DOHH2 (cell line): ENCODE data around the gene AKAP17A.

Experiments
- H3F3A ChIP-seq: fragments of 200-600 bp; sonication (generic), shearing (Covaris generic); 2 replicates; pipeline ENCODE4 v1.6.0; 2016; ENCODE audit warnings: antibody characterized with exemption, mild to moderate bottlenecking; ENCODE audit not compliant: control insufficient read depth, insufficient read depth
- H3K27ac ChIP-seq: fragments of 200-600 bp; sonication (generic); 2 replicates; pipeline ENCODE4 v1.5.1; 2014; ENCODE audit warnings: low read depth, mild to moderate bottlenecking, low read length, moderate library complexity
- H3K27me3 ChIP-seq: fragments of 200-600 bp; sonication (generic); 2 replicates; pipeline ENCODE4 v1.6.1; 2014; ENCODE audit warnings: mild to moderate bottlenecking, low read length, mixed read lengths; ENCODE audit not compliant: control insufficient read depth
- H3K36me3 ChIP-seq: fragments of 200-600 bp; sonication (generic); 2 replicates; pipeline ENCODE4 v1.6.1; 2014; ENCODE audit warnings: mild to moderate bottlenecking, low read length, moderate library complexity, mixed read lengths; ENCODE audit not compliant: control insufficient read depth
- H3K4me1 ChIP-seq: fragments of 200-600 bp; sonication (generic); 2 replicates; pipeline ENCODE4 v1.6.1; 2014; ENCODE audit warnings: mild to moderate bottlenecking, low read length, mixed read lengths; ENCODE audit not compliant: control insufficient read depth
- H3K4me2 ChIP-seq: fragments of 200-600 bp; sonication (generic); 2 replicates; pipeline ENCODE4 v1.6.0; 2014; ENCODE audit warnings: mild to moderate bottlenecking, low read length, moderate library complexity
- H3K4me3 ChIP-seq: fragments of 200-600 bp; sonication (generic); 2 replicates; pipeline ENCODE4 v1.5.1; 2014; ENCODE audit warnings: mild to moderate bottlenecking, low read length, mixed read lengths
- H3K79me2 ChIP-seq: fragments of 200-600 bp; sonication (generic); 2 replicates; pipeline ENCODE4 v1.6.1; 2014; ENCODE audit warnings: mild to moderate bottlenecking, low read length, mixed read lengths; ENCODE audit not compliant: control insufficient read depth
- H3K9me2 ChIP-seq: fragments of 200-600 bp; sonication (generic); replicated peaks from 2 replicates; pipeline ENCODE4 v1.6.1; 2014; ENCODE audit warnings: mild to moderate bottlenecking, low read length, mixed read lengths; ENCODE audit not compliant: control insufficient read depth
- H3K9me3 ChIP-seq: fragments of 200-600 bp; sonication (generic); 2 replicates; pipeline ENCODE4 v1.6.1; 2014; ENCODE audit warnings: antibody characterized with exemption, low read length, mixed read lengths; ENCODE audit not compliant: control insufficient read depth, insufficient read depth
- H4K20me1 ChIP-seq: fragments of 200-600 bp; sonication (generic); 2 replicates; pipeline ENCODE4 v1.6.0; 2014; ENCODE audit warnings: low read depth, mild to moderate bottlenecking, antibody characterized with exemption, low read length, moderate library complexity; ENCODE audit not compliant: control insufficient read depth, insufficient read depth
- CTCF ChIP-seq: fragments of 200-600 bp; sonication (generic); IDR thresholded peaks from one replicate; pipeline ENCODE4 v1.5.1; 2014; ENCODE audit warnings: antibody characterized with exemption, mild to moderate bottlenecking, low read depth, low read length; ENCODE audit not compliant: poor library complexity, severe bottlenecking
- EZH2phosphoT487 ChIP-seq: fragments of 200-600 bp; sonication (generic); IDR thresholded peaks from 2 replicates; pipeline ENCODE4 v1.6.1; 2017; ENCODE audit warnings: borderline replicate concordance, mild to moderate bottlenecking, antibody characterized with exemption, low read length, moderate library complexity, mixed read lengths

The AKAP17A gene

DNA sequence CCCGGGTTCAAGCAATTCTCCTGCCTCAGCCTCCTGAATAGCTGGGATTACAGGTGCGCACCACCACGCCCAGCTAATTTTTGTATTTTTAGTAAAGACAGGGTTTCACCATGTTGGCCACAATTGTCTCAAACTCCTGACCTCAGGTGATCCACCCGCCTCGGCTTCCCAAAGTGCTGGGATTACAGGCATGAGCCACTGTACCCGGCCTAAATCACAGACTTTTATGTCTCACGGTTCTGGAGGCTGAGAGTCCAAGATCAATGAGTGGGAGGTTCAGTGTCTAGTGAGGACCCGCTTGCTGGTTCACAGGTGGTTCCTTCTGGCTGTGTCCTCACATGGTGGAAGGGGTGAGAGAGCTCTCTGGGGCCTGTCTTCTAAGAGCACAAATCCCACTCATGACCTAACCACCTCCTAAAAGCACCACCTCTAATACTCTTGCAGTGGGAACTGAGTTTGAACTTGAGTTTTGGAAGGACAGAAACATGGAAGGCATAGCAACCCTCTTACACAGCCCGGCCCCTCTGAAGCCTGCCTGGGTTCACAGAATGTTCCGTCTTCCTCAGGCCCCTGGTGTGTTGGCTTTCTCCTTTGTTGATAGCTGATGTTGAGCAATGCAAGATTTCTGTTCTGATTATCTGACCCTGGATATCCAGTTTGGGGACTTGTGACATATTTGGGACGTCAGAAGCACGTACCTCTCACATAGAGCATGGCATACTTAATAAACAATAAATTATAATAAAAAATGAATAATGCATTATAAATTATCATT is 1.9 kb upstream of the AKAP17A start:
- Histone ChIP-seq H3K27ac (peak overlapping the region; percentile 82), H3K27me3 (no peaks in the 10 kb centered on the region), H3K9me2 (no peaks in the 10 kb centered on the region), H3K36me3 (peaks cover 25% of the 10 kb centered on the region), H3K79me2 (peaks cover 30% of the 10 kb centered on the region), H3K9me3 (no peaks in the 10 kb centered on the region), H3F3A (peaks cover 33% of the 10 kb centered on the region), H3K4me2 (peak overlapping the region; percentile 11; the same call in 1 of the 2 replicates), H4K20me1 (peaks cover 9% of the 10 kb centered on the region; the same call in 1 of the 2 replicates), H3K4me1 (peaks cover 47% of the 10 kb centered on the region), H3K4me3 (no peak overlapping the region)
- TF ChIP-seq EZH2phosphoT487 (no peak), CTCF (no peak)

DNA sequence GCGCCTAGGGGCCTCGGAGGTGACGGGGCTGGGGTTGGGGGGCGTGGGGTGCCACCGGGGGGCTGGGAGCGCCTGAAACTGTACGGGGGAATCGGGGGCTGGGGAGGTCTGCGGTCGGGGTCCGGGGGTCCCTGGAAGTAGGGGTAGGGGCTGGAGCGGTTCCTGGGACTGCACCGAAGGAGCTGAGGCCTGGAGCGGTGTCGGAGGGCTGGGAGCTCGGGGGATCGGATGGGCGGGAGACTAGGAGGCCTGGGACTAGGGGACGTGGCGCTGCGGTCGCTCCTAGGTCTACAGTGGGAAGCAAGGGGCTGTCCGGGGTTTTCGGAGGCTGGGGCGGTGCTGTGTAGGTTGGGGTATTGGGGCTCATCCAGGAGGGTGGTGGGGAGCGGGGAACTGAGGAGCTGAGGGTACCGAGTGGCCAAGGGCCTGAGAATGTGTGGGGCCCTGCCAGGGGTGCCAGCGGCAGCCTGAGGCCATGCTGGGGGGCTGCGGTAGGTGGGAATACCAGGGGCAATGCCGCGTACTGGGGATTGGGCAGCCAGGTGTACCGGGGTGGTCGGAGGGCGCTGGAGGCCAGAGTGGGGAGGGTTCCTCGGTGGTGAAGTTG is 562 bp downstream of the AKAP17A start:
- peaks cover 22% of the 10 kb centered on the region for H3F3A ChIP-seq
- H3K27ac ChIP-seq = peak overlapping the region; percentile 46
- peaks cover 51% of the 10 kb centered on the region for H3K79me2 ChIP-seq

DNA sequence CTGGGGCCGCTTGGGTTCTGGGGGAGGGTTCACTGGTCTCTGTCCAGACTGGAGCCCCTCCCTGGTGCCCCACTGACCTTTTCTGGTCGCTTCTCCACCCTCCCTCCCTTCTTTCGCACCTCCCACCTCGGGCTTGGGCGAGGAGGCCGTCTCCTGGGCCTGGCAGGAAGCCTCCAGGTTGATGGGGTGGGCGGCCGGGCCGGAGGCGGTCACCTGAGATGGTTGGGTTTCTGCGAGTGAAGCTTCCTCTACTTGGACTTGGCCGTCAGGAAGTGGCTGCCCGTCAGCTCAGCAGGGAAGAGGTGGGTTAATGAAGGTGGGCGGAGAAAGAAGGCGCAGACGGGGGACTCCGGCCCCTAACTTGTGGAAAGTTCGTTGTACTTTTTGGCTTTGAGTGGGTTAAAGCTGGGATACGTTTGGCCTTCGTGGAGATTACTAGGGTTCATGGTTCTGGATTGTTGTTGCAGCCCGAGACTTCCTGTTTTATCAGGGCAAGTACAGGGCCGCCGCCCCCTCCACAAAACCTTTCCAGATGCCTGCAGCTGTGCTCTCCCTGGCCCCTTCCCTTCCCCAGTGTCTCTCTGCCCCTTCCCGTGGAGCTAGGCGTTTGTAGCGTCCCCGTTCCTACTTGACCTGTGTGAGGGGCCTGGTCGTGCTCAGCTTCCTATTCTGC is 1.2 kb downstream of the AKAP17A start:
- Histone ChIP-seq H3K9me3 (no peaks in the 10 kb centered on the region), H3K36me3 (peaks cover 52% of the 10 kb centered on the region), H3K79me2 (peaks cover 58% of the 10 kb centered on the region)

More for the DNA sequence above, 562 bp downstream of the AKAP17A start:
- no peak for TF ChIP-seq CTCF
- peak overlapping the region; percentile 95 for H3K4me3 ChIP-seq
- no peaks in the 10 kb centered on the region for H3K27me3 ChIP-seq
- peaks cover 29% of the 10 kb centered on the region for H3K4me1 ChIP-seq
- H3K4me2 ChIP-seq = peak overlapping the region; percentile 94
- no peaks in the 10 kb centered on the region for H3K9me3 ChIP-seq
- peaks cover 46% of the 10 kb centered on the region for H3K36me3 ChIP-seq
- H3K9me2 ChIP-seq = no peaks in the 10 kb centered on the region
- H4K20me1 ChIP-seq = peaks cover 13% of the 10 kb centered on the region

More for the DNA sequence above, 1.2 kb downstream of the AKAP17A start:
- Histone ChIP-seq H3F3A (peaks cover 18% of the 10 kb centered on the region), H3K4me3 (peak overlapping the region; percentile 95), H3K4me2 (peak overlapping the region; percentile 94), H4K20me1 (peaks cover 13% of the 10 kb centered on the region), H3K9me2 (no peaks in the 10 kb centered on the region), H3K4me1 (peaks cover 25% of the 10 kb centered on the region), H3K27me3 (no peaks in the 10 kb centered on the region), H3K27ac (peak overlapping the region; percentile 46)
- no peak for TF ChIP-seq CTCF
- no peak for TF ChIP-seq EZH2phosphoT487
